Neural crest cell (in vitro differentiated cells): ENCODE data around the gene GLTP. TPM values are rescaled to one million over a fixed set of nuclear protein-coding genes. Genes with fewer than 3 reads are reported as not detected.

ENCODE experiments used
- DNase-seq: peaks from one replicate; pipeline ENCODE4 v3.0.0; 2021; ENCODE audit warnings: low read depth, mixed read lengths, low spot score
- H3K27ac Mint-ChIP-seq: one replicate; pipeline ENCODE4 v1.8.0; 2021; ENCODE audit warnings: mild to moderate bottlenecking, mixed read lengths; ENCODE audit not compliant: unreplicated experiment
- H3K27me3 Mint-ChIP-seq: 2 replicates; pipeline ENCODE4 v1.8.0; 2021; ENCODE audit warnings: low read depth, mild to moderate bottlenecking, mixed read lengths
- H3K36me3 Mint-ChIP-seq: 2 replicates; pipeline ENCODE4 v1.8.0; 2021; ENCODE audit warnings: low read depth, mild to moderate bottlenecking, mixed read lengths
- H3K4me1 Mint-ChIP-seq: 2 replicates; pipeline ENCODE4 v1.8.0; 2021; ENCODE audit warnings: mixed read lengths
- H3K4me3 Mint-ChIP-seq: one replicate; pipeline ENCODE4 v1.8.0; 2021; ENCODE audit warnings: mild to moderate bottlenecking, mixed read lengths
- H3K9me3 Mint-ChIP-seq: 2 replicates; pipeline ENCODE4 v1.8.0; 2021; ENCODE audit warnings: mixed read lengths
- CTCF ChIP-seq: fragments of 200-600 bp; sonication (generic); conservative IDR thresholded peaks from 2 replicates; pipeline ENCODE4 v1.5.0; 2021; ENCODE audit warnings: antibody characterized with exemption, mild to moderate bottlenecking
- total RNA-seq: library from RNA; stranded (reverse); gene quantifications from 2 replicates; pipeline ENCODE4 v1.2.1, GENCODE V29; 2021

Gene GLTP
- total RNA-seq, 1 donor from 2014 or later, result 34.0 TPM

GRCh38 chr12:109879351-109880042 is 844 bp downstream of the GLTP start:
- Mint-ChIP-seq H3K27ac (peak overlapping the region; percentile 85), H3K36me3 (no peaks in the 10 kb centered on the region), H3K4me1 (peaks cover 50% of the 10 kb centered on the region), H3K27me3 (peaks cover 33% of the 10 kb centered on the region), H3K9me3 (no peaks in the 10 kb centered on the region), H3K4me3 (peak overlapping the region; percentile 95)
- DNase-seq, result no peak
- TF ChIP-seq CTCF, result no peak

- Mint-ChIP-seq H3K9me3 (no peaks in the 10 kb centered on the region), H3K36me3 (no peaks in the 10 kb centered on the region), H3K4me1 (peaks cover 50% of the 10 kb centered on the region), H3K27ac (peak overlapping the region; percentile 10), H3K4me3 (peak overlapping the region; percentile 95), H3K27me3 (peaks cover 30% of the 10 kb centered on the region)
- no peak for TF ChIP-seq CTCF
- DNase-seq, result no peak
These were observed 1.6 kb downstream of the GLTP start for GRCh38 chr12:109878749-109879148.

- Mint-ChIP-seq H3K36me3 (no peaks in the 10 kb centered on the region), H3K4me3 (peak overlapping the region; percentile 95), H3K4me1 (peaks cover 50% of the 10 kb centered on the region), H3K27me3 (peaks cover 25% of the 10 kb centered on the region), H3K9me3 (no peaks in the 10 kb centered on the region), H3K27ac (no peak overlapping the region)
- DNase-seq, result no peak
- TF ChIP-seq CTCF, result no peak
These were observed 2.1 kb downstream of the GLTP start for GRCh38 chr12:109878247-109878625.

GRCh38 chr12:109877504-109878246 is 2.7 kb downstream of the GLTP start:
- TF ChIP-seq CTCF, result no peak
- no peak for DNase-seq
- H3K36me3 Mint-ChIP-seq, result no peaks in the 10 kb centered on the region
- peak overlapping the region; percentile 95 for H3K4me3 Mint-ChIP-seq
- peak overlapping the region; percentile 38 for H3K27ac Mint-ChIP-seq
- H3K27me3 Mint-ChIP-seq, result peaks cover 22% of the 10 kb centered on the region
- peaks cover 52% of the 10 kb centered on the region for H3K4me1 Mint-ChIP-seq
- no peaks in the 10 kb centered on the region for H3K9me3 Mint-ChIP-seq

- no peak for DNase-seq
- peaks cover 63% of the 10 kb centered on the region for H3K4me1 Mint-ChIP-seq
- no peak for TF ChIP-seq CTCF
- no peaks in the 10 kb centered on the region for H3K36me3 Mint-ChIP-seq
- peak overlapping the region; percentile 21 for H3K4me3 Mint-ChIP-seq
- H3K9me3 Mint-ChIP-seq, result no peaks in the 10 kb centered on the region
- no peak overlapping the region for H3K27ac Mint-ChIP-seq
- peaks cover 11% of the 10 kb centered on the region for H3K27me3 Mint-ChIP-seq
These were observed 3.9 kb downstream of the GLTP start for GRCh38 chr12:109876406-109876805.
